ENCODE data around the gene CACTIN. TPM values are rescaled to one million over a fixed set of nuclear protein-coding genes. Genes with fewer than 3 reads are reported as not detected.

CACTIN gene
- total RNA-seq, 3 donors from 2014 or later (not counting 1 experiment from before 2014, with no cell fraction given), result 33.6 to 42.2 (median 40.8) TPM

DNA sequence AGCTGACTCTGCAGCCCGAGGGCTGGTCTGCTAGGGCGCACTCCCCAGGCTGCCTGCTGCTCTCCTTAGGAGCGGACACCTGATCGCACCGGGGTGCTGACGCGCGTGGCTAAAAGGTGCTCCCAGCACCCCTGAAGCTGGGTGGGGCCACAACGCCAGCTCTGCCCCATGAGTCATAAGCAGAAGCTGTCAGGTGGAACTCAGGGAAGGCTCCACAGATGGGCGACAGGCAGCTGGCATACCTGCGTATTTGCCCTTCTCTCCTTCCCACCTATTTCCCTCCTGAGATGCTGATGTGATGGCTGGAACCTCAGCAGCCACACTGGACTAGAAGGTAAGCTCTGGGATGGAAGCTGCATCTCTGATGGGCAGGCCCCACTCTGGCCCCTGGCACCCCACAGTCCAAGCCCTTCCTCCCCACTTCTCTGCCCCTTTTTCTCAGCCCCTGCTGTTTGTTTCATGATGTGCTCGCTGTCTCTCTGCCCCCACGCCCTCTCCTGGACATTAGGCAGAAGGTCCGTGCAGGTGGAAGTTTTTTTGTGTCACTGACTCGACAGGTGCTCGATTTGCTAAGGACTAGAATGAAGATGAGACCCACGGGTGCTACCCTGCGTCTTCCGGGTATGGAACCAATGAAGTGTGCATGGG lies 30.3 kb upstream of the CACTIN start:
- WGBS (ENCODE audit: insufficient coverage), result 95% methylated on average over 19 of the region's 19 CpGs
- H3K27me3 ChIP-seq (ENCODE audit: control insufficient read depth, insufficient read depth, low read length), result no peaks in the 10 kb centered on the region
- ATAC-seq (no peak), DNase-seq (no peak)
- Mint-ChIP-seq H3K4me3 (no peak overlapping the region), H3K4me1 (no peaks in the 10 kb centered on the region), H3K36me3 (no peaks in the 10 kb centered on the region), H3K9me3 (no peaks in the 10 kb centered on the region), H3K27me3 (ENCODE audit: low read depth in 2 of 2) (no peaks in the 10 kb centered on the region), H3K27ac (no peak overlapping the region)
- peaks cover 28% of the 10 kb centered on the region for H3K36me3 ChIP-seq (ENCODE audit: control insufficient read depth, insufficient read depth, low read length)
- no peak overlapping the region for H3K27ac ChIP-seq (ENCODE audit: low read length)
- TF ChIP-seq, protein P1, sequence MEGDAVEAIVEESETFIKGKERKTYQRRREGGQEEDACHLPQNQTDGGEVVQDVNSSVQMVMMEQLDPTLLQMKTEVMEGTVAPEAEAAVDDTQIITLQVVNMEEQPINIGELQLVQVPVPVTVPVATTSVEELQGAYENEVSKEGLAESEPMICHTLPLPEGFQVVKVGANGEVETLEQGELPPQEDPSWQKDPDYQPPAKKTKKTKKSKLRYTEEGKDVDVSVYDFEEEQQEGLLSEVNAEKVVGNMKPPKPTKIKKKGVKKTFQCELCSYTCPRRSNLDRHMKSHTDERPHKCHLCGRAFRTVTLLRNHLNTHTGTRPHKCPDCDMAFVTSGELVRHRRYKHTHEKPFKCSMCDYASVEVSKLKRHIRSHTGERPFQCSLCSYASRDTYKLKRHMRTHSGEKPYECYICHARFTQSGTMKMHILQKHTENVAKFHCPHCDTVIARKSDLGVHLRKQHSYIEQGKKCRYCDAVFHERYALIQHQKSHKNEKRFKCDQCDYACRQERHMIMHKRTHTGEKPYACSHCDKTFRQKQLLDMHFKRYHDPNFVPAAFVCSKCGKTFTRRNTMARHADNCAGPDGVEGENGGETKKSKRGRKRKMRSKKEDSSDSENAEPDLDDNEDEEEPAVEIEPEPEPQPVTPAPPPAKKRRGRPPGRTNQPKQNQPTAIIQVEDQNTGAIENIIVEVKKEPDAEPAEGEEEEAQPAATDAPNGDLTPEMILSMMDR (IDR thresholded peaks at IDR 0.05), result no peak
- H3K4me1 ChIP-seq (ENCODE audit: control insufficient read depth, insufficient read depth, low read length), result no peaks in the 10 kb centered on the region
- intact Hi-C loops (cut with micrococcal nuclease), result no loop called here
- no peak overlapping the region for H3K4me3 ChIP-seq (ENCODE audit: low read length)
- no peaks in the 10 kb centered on the region for H3K9me3 ChIP-seq (ENCODE audit: control insufficient read depth, insufficient read depth, low read length)

DNA sequence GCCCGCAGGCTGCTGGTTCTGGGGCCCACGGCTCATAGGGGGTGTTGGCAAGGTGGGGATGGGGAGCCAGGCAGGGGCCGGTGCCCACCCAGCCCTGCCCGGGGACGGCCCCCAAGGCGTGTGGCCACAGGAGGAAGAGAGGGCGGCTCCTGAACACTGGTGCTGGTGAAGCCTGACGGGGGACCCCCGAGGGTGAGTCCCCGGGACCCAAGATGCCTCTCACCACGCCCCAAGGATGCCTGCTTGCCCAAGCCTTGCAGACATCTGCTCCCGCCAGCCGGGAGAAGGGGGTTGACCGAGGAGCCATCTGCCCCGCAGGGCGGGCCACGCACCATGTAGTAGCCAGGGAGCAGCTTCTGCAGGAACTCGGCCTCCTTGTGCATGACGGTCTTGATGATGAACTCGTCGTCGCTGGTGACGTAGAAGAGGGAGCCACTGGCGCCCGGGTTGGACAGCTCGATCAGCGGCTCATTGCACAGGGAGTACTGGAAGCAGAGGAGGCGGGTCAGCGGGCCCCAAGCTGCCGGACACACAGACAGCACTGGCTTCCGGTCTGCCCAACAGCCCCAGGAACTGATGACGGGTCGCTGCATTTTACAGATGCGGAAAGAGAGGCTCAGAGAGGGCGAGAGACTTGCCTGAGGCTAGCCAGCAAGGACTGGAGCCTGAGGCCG lies 29.6 kb upstream of the CACTIN start:
- no peaks in the 10 kb centered on the region for H3K27me3 Mint-ChIP-seq (ENCODE audit: low read depth in 2 of 2)
- no peak for DNase-seq
- ATAC-seq, result no peak
- no peak overlapping the region for H3K27ac Mint-ChIP-seq
- H3K4me1 ChIP-seq (ENCODE audit: control insufficient read depth, insufficient read depth, low read length), result no peaks in the 10 kb centered on the region
- intact Hi-C loops (cut with micrococcal nuclease), result no loop called here
- TF ChIP-seq, protein P1 (IDR thresholded peaks at IDR 0.05), result no peak
- no peaks in the 10 kb centered on the region for H3K27me3 ChIP-seq (ENCODE audit: control insufficient read depth, insufficient read depth, low read length)
- H3K4me1 Mint-ChIP-seq, result no peaks in the 10 kb centered on the region
- no peaks in the 10 kb centered on the region for H3K9me3 ChIP-seq (ENCODE audit: control insufficient read depth, insufficient read depth, low read length)
- H3K36me3 ChIP-seq (ENCODE audit: control insufficient read depth, insufficient read depth, low read length), result peaks cover 32% of the 10 kb centered on the region
- no peaks in the 10 kb centered on the region for H3K9me3 Mint-ChIP-seq
- H3K4me3 Mint-ChIP-seq, result no peak overlapping the region
- H3K36me3 Mint-ChIP-seq, result no peaks in the 10 kb centered on the region
- no peak overlapping the region for H3K27ac ChIP-seq (ENCODE audit: low read length)
- 89% methylated on average over 36 of the region's 36 CpGs for WGBS (ENCODE audit: insufficient coverage)
- no peak overlapping the region for H3K4me3 ChIP-seq (ENCODE audit: low read length)

DNA sequence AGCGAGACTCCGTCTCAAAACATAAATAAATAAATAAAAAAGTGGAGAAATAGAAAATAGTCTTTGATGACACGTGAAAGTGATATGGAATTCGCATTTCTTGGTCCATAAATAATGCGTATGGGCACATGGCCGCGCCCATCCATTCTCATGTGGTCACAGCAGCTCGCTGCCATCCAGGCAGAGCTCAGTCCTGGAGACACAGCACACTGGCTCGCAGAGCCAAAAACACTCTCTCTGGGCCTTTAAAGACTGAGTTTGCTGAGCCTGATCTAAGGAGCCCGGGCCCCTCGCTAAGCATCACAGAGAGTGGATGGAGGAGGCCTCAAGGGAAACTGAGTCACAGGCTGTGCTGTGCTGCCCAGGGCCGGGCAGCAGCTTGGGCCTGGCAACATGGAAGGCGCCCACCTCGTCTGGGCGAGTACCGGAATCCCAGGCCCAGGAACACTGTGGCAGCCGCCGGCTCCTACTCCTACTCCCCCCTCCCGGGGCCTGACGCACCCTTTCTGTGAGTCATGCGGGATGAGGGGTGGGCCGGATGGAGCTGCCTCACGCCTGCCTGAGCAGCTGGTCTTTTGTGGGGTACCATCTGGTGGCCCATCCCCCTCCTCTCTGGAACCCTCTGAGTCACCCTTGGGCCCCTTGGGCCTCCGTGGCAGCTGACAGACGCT lies 28.9 kb upstream of the CACTIN start:
- Mint-ChIP-seq H3K9me3 (no peaks in the 10 kb centered on the region), H3K4me1 (no peaks in the 10 kb centered on the region), H3K27me3 (ENCODE audit: low read depth in 2 of 2) (no peaks in the 10 kb centered on the region), H3K36me3 (no peaks in the 10 kb centered on the region), H3K27ac (no peak overlapping the region), H3K4me3 (no peak overlapping the region)
- no peak overlapping the region for H3K27ac ChIP-seq (ENCODE audit: low read length)
- no peak overlapping the region for H3K4me3 ChIP-seq (ENCODE audit: low read length)
- H3K27me3 ChIP-seq (ENCODE audit: control insufficient read depth, insufficient read depth, low read length), result no peaks in the 10 kb centered on the region
- DNase-seq (no peak), ATAC-seq (no peak)
- no peaks in the 10 kb centered on the region for H3K4me1 ChIP-seq (ENCODE audit: control insufficient read depth, insufficient read depth, low read length)
- TF ChIP-seq, protein P1 (IDR thresholded peaks at IDR 0.05), result no peak
- 92% methylated on average over 23 of the region's 25 CpGs for WGBS (ENCODE audit: insufficient coverage)
- H3K36me3 ChIP-seq (ENCODE audit: control insufficient read depth, insufficient read depth, low read length), result peaks cover 34% of the 10 kb centered on the region
- intact Hi-C loops (cut with micrococcal nuclease), result no loop called here
- H3K9me3 ChIP-seq (ENCODE audit: control insufficient read depth, insufficient read depth, low read length), result no peaks in the 10 kb centered on the region

All from natural killer cell (primary cell).